ENCODE data around the gene TMEM43. TPM values are rescaled to one million over a fixed set of nuclear protein-coding genes. Genes with fewer than 3 reads are reported as not detected.

TMEM43 gene
- total and polyA plus RNA-seq, 2 of the 13 experiments (the other 11 are each of a cell fraction or from before 2014, with no cell fraction given), result 48.9 to 50.5 TPM

DNA sequence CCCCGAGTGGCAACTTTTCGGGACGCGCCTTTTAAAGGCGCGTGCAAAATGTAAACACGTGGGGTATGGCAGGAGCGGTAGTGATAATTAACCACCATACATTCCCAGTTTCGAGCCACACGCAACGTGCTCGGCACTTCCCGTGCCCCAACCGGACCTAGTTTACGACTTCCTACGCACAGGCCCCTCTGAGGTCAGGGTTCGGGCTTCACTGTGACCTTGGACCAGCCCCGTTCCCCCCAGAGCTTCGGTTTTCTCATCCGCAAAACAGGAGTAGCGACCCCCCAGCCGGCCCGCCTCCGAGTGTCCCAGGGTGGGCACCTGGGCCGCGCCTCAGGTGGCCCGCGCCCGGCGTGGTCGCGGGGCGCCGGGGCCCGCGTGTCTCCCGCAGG is 633 bp upstream of the TMEM43 start (continued):
- TF ChIP-seq ISL2 (CRISPR knock-in tag; IDR thresholded peaks at IDR 0.05), result no peak; the same call in 1 of the 2 replicates
- no peak for TF ChIP-seq ZBTB10 (CRISPR knock-in tag; IDR thresholded peaks at IDR 0.05; ENCODE audit: borderline replicate concordance)
- TF ChIP-seq ZNF7 (CRISPR knock-in tag; IDR thresholded peaks at IDR 0.05), result no peak
- no peak for TF ChIP-seq RFX5 (IDR thresholded peaks at IDR 0.05; ENCODE audit: low read depth, low read length)
- TF ChIP-seq MLLT10 (CRISPR knock-in tag; IDR thresholded peaks at IDR 0.05), result no peak
- no peak for TF ChIP-seq ZNF615 (CRISPR knock-in tag; IDR thresholded peaks at IDR 0.05; ENCODE audit: borderline replicate concordance)
- TF ChIP-seq CCAR2 (optimal IDR thresholded peaks at IDR 0.05; ENCODE audit: low read depth, low read length), result no peak
- TF ChIP-seq, protein P1, sequence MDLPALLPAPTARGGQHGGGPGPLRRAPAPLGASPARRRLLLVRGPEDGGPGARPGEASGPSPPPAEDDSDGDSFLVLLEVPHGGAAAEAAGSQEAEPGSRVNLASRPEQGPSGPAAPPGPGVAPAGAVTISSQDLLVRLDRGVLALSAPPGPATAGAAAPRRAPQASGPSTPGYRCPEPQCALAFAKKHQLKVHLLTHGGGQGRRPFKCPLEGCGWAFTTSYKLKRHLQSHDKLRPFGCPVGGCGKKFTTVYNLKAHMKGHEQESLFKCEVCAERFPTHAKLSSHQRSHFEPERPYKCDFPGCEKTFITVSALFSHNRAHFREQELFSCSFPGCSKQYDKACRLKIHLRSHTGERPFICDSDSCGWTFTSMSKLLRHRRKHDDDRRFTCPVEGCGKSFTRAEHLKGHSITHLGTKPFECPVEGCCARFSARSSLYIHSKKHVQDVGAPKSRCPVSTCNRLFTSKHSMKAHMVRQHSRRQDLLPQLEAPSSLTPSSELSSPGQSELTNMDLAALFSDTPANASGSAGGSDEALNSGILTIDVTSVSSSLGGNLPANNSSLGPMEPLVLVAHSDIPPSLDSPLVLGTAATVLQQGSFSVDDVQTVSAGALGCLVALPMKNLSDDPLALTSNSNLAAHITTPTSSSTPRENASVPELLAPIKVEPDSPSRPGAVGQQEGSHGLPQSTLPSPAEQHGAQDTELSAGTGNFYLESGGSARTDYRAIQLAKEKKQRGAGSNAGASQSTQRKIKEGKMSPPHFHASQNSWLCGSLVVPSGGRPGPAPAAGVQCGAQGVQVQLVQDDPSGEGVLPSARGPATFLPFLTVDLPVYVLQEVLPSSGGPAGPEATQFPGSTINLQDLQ (CRISPR knock-in tag; IDR thresholded peaks at IDR 0.05), result 0 out of 2 replicates have a peak, but pooled peaks have one; percentile 19
- peak; percentile 42; the same call in 1 of the 2 replicates for TF ChIP-seq NCOA1 (CRISPR knock-in tag; IDR thresholded peaks at IDR 0.05)
- no peak; the same call in 1 of the 2 replicates for TF ChIP-seq ZKSCAN8 (CRISPR knock-in tag; IDR thresholded peaks at IDR 0.05; ENCODE audit: borderline replicate concordance)
- TF ChIP-seq TFE3 (CRISPR knock-in tag; IDR thresholded peaks at IDR 0.05), result no peak
- TF ChIP-seq ZNF674 (CRISPR knock-in tag; IDR thresholded peaks at IDR 0.05; ENCODE audit: low read depth), result no peak
- TF ChIP-seq SNAPC2 (CRISPR knock-in tag; IDR thresholded peaks at IDR 0.05), result no peak
- peak; percentile 29; the same call in 1 of the 2 replicates for TF ChIP-seq FOXC1 (CRISPR knock-in tag; IDR thresholded peaks at IDR 0.05; ENCODE audit: borderline replicate concordance)
- no peak for TF ChIP-seq CBX2 (IDR thresholded peaks at IDR 0.05; ENCODE audit: low read depth, low read length)
- no peak for TF ChIP-seq CBX2 (CRISPR knock-in tag; IDR thresholded peaks at IDR 0.05; ENCODE audit: low read depth)
- TF ChIP-seq GABPB1 (CRISPR knock-in tag; IDR thresholded peaks at IDR 0.05), result peak; percentile 53
- peak; percentile 64; the same call in 1 of the 2 replicates for TF ChIP-seq ZNF800 (CRISPR knock-in tag; IDR thresholded peaks at IDR 0.05)
- no peak for TF ChIP-seq ERF (CRISPR knock-in tag; IDR thresholded peaks at IDR 0.05)
- no peak for TF ChIP-seq ZNF816 (CRISPR knock-in tag; IDR thresholded peaks at IDR 0.05; ENCODE audit: borderline replicate concordance)
- TF ChIP-seq NPAS2 (CRISPR knock-in tag; IDR thresholded peaks at IDR 0.05; ENCODE audit: borderline replicate concordance), result no peak
- peak; percentile 20; the same call in 1 of the 2 replicates for TF ChIP-seq HCFC1 (IDR thresholded peaks at IDR 0.05; ENCODE audit: low read depth, low read length)
- no peak for TF ChIP-seq MZF1 (CRISPR knock-in tag; IDR thresholded peaks at IDR 0.05; ENCODE audit: borderline replicate concordance)
- no peak for TF ChIP-seq NR2F2 (IDR thresholded peaks at IDR 0.05; ENCODE audit: borderline replicate concordance, low read depth)
